HG02885 (cell line): ENCODE results near the gene PHACTR3.

Experiments used
- ATAC-seq: cut with Tn5 transposase; IDR thresholded peaks from one replicate; pipeline ENCODE4 v1.9.1; 2021; ENCODE audit warnings: mild to moderate bottlenecking; ENCODE audit not compliant: unreplicated experiment, poor library complexity

The PHACTR3 gene

DNA sequence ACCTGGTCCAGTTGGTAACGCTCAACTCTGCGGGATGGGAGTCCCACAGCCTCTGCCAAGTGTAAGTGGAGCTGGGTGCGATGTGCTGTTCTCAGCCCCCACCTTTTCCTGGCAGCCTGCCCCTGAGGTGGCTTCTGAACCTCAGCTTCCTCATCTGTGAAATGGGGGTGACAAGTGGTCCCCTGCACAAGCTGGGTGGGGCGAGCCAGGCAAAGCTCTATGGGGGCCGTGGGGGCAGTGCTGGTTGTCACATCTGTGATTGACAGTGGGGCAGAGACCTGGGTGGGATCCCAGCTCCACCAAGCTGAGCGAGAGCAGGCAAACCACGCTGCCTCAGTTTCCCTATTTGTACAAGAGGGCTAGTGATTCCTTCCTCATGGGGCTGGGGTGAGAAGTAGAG lies 166.5 kb downstream of the PHACTR3 start:
- no peak for ATAC-seq

DNA sequence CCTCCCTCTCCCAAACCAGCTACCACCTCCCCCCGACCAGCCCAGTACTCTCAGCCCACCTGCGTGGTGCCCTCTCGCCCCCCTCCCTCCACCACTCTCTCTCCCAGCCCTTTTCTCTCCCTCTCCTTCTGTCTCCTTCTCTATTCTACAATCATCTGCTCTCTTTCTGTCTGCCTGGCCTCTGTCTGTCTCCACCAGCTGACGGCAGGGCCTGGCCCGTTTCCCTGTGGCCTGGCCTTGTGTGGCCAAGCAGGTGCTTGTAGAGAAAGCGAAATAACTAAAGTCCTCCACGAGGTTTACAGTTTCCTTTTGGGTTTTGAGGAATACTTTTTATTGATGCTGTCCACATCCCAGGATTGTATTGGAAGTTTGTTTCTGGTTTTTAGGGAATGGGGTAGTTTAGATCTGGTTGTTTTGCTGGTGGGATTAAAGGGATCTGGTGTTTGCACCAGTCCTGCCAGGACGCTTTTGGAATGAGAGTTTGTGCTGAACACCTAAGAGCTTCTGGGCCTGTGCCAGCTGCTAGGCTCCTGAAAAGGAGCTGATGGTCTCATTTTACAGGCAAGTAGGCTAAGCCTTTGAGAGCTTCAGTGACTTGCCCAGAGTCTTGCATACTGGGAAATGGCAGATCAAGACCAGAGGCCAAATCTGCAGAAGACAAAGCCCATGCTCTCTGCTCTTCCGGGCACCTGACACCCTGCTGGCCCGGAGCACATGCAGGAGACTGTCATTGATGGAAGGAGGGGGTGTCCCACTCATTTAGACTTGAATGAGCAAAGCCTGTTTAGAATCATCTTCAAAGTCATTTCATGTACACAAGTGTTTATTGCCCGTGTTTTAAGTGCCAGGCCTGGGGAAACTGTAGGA lies 167.4 kb downstream of the PHACTR3 start:
- no peak for ATAC-seq

GRCh38 chr20:59772373-59772705 lies 168.0 kb downstream of the PHACTR3 start:
- ATAC-seq = no peak

- no peak for ATAC-seq
Observed at GRCh38 chr20:59772931-59773913, 168.9 kb downstream of the PHACTR3 start.

DNA sequence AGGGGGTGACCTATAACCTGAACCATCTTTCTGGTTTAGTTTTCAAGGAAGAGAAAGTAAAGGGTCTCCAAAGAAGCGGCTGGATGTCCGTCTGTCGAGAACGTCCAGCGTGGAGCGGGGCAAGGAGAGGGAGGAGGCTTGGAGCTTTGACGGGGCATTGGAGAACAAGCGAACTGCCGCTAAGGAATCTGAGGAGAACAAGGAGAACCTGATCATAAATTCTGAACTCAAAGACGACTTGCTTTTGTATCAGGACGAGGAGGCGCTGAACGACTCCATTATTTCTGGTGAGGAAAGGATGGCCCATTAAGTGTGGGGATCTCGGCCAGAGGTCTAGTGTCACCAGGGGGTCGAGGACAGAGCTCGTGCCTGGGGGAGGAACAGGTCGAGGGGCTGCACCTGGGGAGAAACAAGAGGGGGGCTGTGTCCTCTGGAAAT lies 169.9 kb downstream of the PHACTR3 start:
- no peak for ATAC-seq

DNA sequence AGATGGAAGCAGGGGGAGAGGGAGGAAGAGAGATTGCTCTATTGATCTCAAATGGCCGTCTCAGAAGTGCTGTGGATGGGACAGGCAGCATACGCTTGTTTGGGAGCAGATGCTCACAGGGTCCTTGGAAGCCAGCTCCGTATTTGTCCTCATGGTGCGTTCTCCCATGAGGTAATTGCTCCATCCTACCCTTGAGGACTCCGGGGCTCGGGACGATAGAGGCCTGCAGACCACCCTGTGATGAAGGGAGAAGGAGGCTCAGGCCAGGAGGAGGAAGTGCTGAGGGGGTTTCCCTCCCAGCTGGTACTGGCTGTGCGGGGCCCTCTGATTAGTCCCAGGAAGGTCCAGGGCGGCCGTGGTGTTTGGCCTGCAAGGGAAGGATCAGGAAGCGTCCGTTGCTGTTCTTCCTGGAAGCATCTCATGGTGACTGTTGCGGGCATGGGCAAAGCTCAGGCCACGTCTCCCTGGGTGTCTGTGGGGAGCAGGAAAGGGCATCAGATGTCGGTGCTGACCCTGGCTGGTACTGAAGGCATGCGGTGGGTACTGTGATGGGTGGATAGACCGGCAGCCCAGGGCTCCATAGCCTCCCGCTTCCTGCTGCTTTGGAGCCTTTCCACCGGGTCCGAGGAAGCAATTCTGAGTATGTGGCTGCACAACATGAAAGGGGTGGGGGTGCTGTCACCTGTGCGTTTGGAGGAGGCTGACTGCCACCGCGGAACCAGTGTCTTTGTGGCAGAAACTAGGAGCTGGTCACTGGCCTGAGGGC lies 170.8 kb downstream of the PHACTR3 start:
- ATAC-seq = no peak

DNA sequence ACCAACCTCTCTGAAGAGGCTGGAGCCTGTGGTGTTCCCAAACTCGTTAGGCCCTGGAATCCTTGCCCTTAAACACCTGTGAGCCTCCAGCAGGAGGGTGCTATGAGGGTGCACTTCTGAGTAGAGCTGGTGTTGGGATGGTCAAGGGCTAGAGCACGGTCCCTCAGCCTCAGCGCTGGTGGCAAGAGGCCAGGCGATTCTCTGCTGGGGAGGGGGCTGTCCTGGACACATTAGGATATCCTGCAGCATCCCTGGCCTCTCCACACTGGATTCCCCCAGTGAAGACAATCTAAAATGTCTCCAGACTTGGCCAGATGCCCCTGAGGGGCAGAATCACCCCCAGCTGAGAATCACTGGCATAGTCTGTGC lies 171.3 kb downstream of the PHACTR3 start:
- ATAC-seq = no peak

GRCh38 chr20:59776059-59776603 lies 171.8 kb downstream of the PHACTR3 start:
- no peak for ATAC-seq

DNA sequence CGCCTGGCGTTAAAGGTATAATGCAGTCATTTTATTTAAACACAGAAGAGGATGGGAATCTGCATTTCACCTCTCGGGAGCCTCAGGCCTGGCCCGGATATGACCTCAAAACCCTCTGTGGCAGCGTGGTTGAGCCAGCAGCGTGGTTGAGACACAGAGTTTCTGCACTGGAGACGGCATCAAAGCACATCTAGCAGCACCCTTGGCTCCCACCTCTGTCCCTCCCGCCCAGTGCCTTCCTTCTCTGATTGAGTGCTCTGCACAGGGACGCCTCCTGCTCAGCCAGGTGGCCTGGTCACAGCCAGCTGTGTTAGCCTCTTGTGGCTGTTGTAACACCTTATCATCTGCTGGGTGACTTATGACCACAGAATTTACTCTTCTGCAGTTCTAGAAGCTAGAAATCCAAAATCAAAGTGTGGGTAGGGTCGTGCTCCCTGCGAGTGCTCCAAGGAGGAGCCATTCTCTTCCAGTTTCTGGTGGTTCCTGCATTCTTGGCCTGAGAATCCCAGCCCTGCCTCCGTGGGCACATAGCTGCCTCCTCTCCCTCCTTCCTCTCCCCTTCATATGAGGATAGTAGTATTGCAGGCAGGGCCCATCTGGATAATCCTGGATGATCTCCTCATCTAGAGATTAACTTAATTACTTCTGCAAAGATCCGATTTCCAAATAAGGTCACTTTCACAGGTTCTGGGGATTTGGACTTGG lies 172.4 kb downstream of the PHACTR3 start:
- no peak for ATAC-seq

GRCh38 chr20:59777331-59777725 lies 173.0 kb downstream of the PHACTR3 start:
- no peak for ATAC-seq

DNA sequence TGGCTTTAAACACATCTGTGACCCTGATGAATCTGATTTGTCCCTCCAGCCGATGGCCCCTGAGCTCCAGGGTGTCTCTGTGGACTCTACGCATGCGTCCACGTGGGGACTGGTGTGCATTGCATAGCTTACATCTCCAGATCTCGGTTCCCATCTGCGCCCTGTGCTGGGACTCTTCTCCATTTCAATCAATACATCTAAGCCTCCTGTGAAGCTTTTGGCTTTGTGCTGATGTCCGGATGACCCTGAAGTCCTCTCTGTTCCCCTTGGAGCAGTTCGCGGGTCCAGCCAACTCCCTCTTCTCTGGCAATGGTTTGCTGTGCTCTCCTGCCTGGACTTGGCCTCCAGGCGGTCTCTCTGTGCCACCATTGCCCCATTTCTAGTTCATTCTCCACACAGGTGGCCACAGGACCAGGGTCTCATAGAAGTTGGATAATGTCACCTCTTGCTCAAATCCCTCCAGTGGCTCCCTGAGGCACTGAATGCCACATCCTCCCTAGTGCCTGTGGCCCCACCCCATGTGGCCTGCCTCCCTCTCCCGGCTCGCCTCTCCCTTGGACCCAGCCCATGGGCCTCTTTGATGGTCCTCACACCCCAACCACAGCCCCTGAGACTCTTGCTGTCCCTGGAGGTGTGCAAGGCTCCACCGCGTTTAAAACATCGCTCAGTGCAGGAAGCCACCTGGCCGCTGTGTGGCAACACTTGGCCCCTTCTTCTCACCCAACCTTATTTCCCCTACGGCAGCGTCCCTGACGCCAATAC lies 173.7 kb downstream of the PHACTR3 start:
- ATAC-seq = no peak

DNA sequence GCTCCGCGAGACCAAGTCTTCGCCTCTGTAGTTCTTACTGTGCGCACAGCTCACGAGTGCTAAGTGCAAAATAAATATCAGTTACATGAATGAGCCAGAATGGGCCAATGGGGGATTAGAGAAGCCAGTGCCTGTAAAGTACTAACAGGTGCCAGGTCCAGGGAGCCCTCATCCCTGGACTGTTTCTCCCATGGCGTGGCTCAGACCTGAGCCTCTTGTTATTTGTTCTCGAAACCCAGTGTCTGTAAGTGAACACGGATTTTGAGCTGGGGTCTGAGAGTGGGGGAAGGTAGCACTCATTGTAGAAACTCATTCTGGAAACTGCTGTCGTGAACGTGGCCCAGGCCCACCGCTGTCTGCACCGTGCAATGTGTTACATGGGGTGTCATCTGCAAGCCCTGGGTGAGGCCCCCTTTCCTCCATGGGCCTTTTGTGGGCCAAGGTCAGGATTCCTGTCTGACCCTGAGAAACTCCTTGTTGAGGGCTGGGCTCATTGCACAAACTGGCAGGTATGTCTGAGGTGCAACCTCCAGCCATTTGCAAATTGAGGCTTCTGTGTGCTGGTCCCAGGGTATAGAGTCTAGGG lies 174.4 kb downstream of the PHACTR3 start:
- ATAC-seq = no peak

DNA sequence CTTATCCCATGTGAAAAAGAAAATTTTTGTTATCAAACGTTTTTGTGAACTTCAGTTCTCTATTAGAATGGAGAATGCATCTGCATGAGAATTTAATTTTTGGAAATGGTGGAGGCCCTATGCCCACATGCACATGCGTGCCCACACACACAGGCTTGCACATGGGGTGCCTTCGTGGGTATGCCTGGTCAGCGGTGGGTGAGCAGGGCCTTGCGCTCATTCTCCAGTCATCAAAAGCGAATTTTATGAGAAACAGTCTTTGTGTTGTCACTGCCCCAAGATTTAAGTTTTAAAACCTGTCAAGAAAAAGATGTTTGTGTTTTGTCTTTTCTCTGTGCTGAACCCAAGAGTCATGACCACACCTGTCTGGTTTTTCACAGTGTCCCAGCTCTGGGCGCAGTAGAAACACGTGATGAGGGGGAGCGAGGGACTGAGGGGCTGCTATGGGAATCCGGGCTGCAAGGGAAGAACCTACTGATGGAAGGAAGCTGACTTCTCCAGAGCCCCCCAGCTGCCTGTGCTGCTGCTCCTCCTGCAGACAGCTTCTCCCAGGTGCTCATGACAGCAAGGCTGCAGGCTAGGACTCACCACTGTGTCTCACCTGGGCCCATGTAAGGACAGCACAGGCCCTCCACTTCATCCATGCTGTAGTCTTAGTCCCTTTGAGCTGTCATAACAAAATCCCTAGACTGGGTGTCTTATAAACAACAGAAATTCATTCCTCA lies 175.5 kb downstream of the PHACTR3 start:
- ATAC-seq = no peak

GRCh38 chr20:59780494-59781185 lies 176.3 kb downstream of the PHACTR3 start:
- ATAC-seq = no peak

DNA sequence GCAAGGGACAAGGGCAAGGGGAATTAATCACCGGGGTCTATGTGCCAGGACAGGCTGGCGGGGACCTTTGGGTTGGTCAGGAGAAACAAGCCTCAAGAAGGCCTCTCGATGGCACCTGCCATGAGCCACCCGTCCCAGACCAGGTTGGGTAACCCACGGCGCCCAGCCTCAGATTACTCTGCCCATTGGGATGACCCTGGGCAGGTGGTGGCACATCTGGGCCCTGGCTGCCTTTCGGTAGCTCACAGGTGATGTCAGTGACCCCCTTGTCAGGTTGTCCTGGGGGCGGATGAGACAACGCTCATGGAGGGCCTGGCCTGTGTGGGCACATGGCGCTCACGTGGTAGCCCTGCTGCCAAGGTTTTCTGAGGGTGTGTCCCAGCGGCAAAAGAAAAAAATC lies 176.9 kb downstream of the PHACTR3 start:
- no peak for ATAC-seq

GRCh38 chr20:59782986-59783640 lies 178.8 kb downstream of the PHACTR3 start:
- ATAC-seq = no peak

DNA sequence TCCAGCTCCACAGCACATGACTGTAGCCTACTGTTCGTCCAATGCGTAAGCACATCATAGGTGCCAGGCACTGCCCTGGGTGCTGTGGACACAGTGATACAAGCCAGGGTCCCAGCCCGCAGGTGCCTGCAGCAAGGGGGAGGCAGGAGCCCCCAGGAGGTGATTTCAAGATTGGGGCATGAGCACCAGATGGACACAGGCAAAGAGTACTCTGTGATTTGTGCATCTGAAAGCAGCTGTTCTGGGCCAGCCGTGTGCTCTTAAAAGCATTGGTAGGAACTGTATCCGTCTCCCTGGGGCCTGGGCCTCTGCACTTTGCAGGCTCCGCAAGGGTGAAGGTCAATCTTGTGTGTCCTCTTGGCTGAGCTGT lies 179.3 kb downstream of the PHACTR3 start:
- no peak for ATAC-seq
